Heart left ventricle (tissue), 13 donors: Measurements from ENCODE around the gene JPH2.

Experiments used
- POLR2A ChIP-seq, 2 donors: fragments of 450-650 bp; IDR thresholded peaks; one replicate each; pipeline ENCODE4 v1.6.1; 2017; ENCODE audit warnings: antibody characterized with exemption in 2 of 2, mild to moderate bottlenecking in 2 of 2, moderate library complexity in 2 of 2
- TF ChIP-seq, protein P1 (sequence below), 12 donors: fragments of 200-600 bp; sonication (generic) in 4 of 12; IDR thresholded peaks; one replicate each; pipeline versions ENCODE4 v1.5.0 to v1.8.0; 2018 to 2022; ENCODE audit warnings: antibody characterized with exemption in 12 of 12, mild to moderate bottlenecking in 5 of 12
- donor health status: ischemic (EF 13 %, LVEDD 7.1; RV severe dilation, severe dysfunction).
- donor health status: DM: no; HTN: yes; CAD: no.
- donor health status: DM: no; HTN: no; CAD: no.
- donor health status: ischemic (EF 25% LVEDD 6.9; RV normal size, moderate dysfunction).
- donor health status: ischemic (EF 25% LVEDD 5.7; RV mildly dilated, moderate dysfunction).
- donor health status: ischemic (EF 35%, LVEDD 5.7; RV mildly dilated, moderate dysfunction).
- donor health status: nonischemic (EF 11% LVEDD 7.7; RV severe dilation, severe dysfunction).
- donor health status: DM: yes; HTN: yes; CAD: no.
- donor health status: PGD.
- donor health status: ischemic (EF 29% LVEDD 5.4; RV normal size, mild dysfunction).
- donor health status: nonischemic (EF 23%, LVEDD 6.1; RV moderate dilation, normal function).

- no peak for TF ChIP-seq POLR2A (IDR thresholded peaks at IDR 0.05)
- TF ChIP-seq, protein P1, sequence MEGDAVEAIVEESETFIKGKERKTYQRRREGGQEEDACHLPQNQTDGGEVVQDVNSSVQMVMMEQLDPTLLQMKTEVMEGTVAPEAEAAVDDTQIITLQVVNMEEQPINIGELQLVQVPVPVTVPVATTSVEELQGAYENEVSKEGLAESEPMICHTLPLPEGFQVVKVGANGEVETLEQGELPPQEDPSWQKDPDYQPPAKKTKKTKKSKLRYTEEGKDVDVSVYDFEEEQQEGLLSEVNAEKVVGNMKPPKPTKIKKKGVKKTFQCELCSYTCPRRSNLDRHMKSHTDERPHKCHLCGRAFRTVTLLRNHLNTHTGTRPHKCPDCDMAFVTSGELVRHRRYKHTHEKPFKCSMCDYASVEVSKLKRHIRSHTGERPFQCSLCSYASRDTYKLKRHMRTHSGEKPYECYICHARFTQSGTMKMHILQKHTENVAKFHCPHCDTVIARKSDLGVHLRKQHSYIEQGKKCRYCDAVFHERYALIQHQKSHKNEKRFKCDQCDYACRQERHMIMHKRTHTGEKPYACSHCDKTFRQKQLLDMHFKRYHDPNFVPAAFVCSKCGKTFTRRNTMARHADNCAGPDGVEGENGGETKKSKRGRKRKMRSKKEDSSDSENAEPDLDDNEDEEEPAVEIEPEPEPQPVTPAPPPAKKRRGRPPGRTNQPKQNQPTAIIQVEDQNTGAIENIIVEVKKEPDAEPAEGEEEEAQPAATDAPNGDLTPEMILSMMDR (IDR thresholded peaks at IDR 0.05), result no peak
Measured at GRCh38 chr20:44083220-44083933, 103.6 kb downstream of the JPH2 start.
